Panc1 (cell line): Measurements from ENCODE around the gene SLC16A3. TPM values are rescaled to one million over a fixed set of nuclear protein-coding genes. Genes with fewer than 3 reads are reported as not detected.

Experiments used
- ATAC-seq: fragments of 200-7000 bp; cut with Tn5 transposase; 2 replicates; pipeline ENCODE4 v1.9.1; 2020; ENCODE audit warnings: mild to moderate bottlenecking, moderate library complexity
- BruUV-seq: library from RNA; stranded (reverse); fragments of 400-500 nt; replicated peaks from 2 replicates; lab custom pipeline; 2021; lab: Mats Ljungman, UMichigan
- CTCF ChIA-PET: fragments of 300-600 bp; sonication (Branson Sonifier 250); formaldehyde crosslinking; loops from one replicate; lab custom pipeline; 2022; ENCODE audit warnings: antibody characterized with exemption; lab: Charles Lee
- POLR2A ChIA-PET: fragments of 300-600 bp; sonication (Branson Sonifier 250); formaldehyde crosslinking; loops from one replicate; lab custom pipeline; 2022; ENCODE audit warnings: antibody characterized with exemption; lab: Charles Lee
- DNase-seq: peaks from one replicate; pipeline ENCODE4 v3.0.0-alpha.2; 2010; ENCODE audit warnings: low read depth, low spot score
- H3K27ac ChIP-seq: 2 replicates; pipeline ENCODE4 v1.5.1; 2011; ENCODE audit warnings: mild to moderate bottlenecking, low read length, inconsistent platforms
- H3K27me3 ChIP-seq: fragments of 200-500 bp; sonication (Bioruptor generic); 2 replicates; pipeline ENCODE4 v1.6.0; 2014; ENCODE audit warnings: low read length, inconsistent platforms; ENCODE audit not compliant: control insufficient read depth, insufficient read depth
- H3K36me3 ChIP-seq: fragments of 200-500 bp; sonication (Bioruptor generic); 2 replicates; pipeline ENCODE4 v1.5.1; 2014; ENCODE audit warnings: inconsistent platforms, mild to moderate bottlenecking, low read length, moderate library complexity; ENCODE audit not compliant: control insufficient read depth, insufficient read depth
- H3K4me1 ChIP-seq: 2 replicates; pipeline ENCODE4 v1.5.1; 2011; ENCODE audit warnings: inconsistent platforms, mild to moderate bottlenecking, low read length, moderate library complexity; ENCODE audit not compliant: control insufficient read depth, insufficient read depth
- H3K4me3 ChIP-seq, 2 experiments: 2 replicates each; pipeline ENCODE4 v1.5.1; 2011 to 2012; ENCODE audit warnings: low read depth in 2 of 2, low read length in 2 of 2, mild to moderate bottlenecking in 2 of 2, inconsistent platforms in 1 of 2, moderate library complexity in 1 of 2
- H3K9me3 ChIP-seq: fragments of 200-500 bp; sonication (Bioruptor generic); 2 replicates; pipeline ENCODE4 v1.5.1; 2014; ENCODE audit warnings: low read depth, mild to moderate bottlenecking, inconsistent platforms, low read length, moderate library complexity; ENCODE audit not compliant: control insufficient read depth, insufficient read depth
- CTCF ChIP-seq: fragments of 450-650 bp; IDR thresholded peaks from 2 replicates; pipeline ENCODE4 v1.5.1; 2017; ENCODE audit warnings: mild to moderate bottlenecking
- POLR2AphosphoS5 ChIP-seq: IDR thresholded peaks from 2 replicates; pipeline ENCODE4 v1.6.1; 2012; ENCODE audit warnings: mild to moderate bottlenecking, low read depth, low read length, moderate library complexity
- REST ChIP-seq, 2 experiments: IDR thresholded peaks; 2 replicates each; pipeline ENCODE4 v1.6.1; 2011 to 2012; ENCODE audit warnings: low read depth in 2 of 2, control low read depth in 1 of 2, low read length in 1 of 2, mild to moderate bottlenecking in 1 of 2, moderate library complexity in 1 of 2; ENCODE audit not compliant: insufficient read depth in 1 of 2
- SIN3A ChIP-seq: IDR thresholded peaks from 2 replicates; pipeline ENCODE4 v1.6.1; 2012; ENCODE audit warnings: low read depth, mild to moderate bottlenecking, low read length, moderate library complexity, borderline replicate concordance; ENCODE audit not compliant: insufficient read depth
- TCF7L2 ChIP-seq: IDR thresholded peaks from 2 replicates; pipeline ENCODE4 v1.6.1; 2011; ENCODE audit warnings: mild to moderate bottlenecking, low read depth, low read length, inconsistent platforms
- in situ Hi-C: cut with HindIII; loops from 2 replicates; pipeline ENCODE4 v1.10.0; 2016; ENCODE audit warnings: low sequenced_read_pairs, low pct_unique_long_range_greater_than_20kb
- intact Hi-C: fragments of 100-400 bp; cut with micrococcal nuclease; formaldehyde crosslinking; loops from one replicate; pipeline ENCODE4 v1.10.0; 2022; ENCODE audit not compliant: unreplicated experiment
- total RNA-seq: library from RNA; stranded (reverse); gene quantifications from one replicate; pipeline ENCODE4 v1.2.1, GENCODE V29; 2021; ENCODE audit not compliant: unreplicated experiment

The SLC16A3 gene
- total RNA-seq, 1 experiment from 2014 or later = 581 TPM

- DNase-seq = no peak
- ChIA-PET POLR2A (interaction anchor here (0.8 kb wide), 1 partner anchor 9 kb away, joined by 3 read pairs; no protein-coding TSS in a partner anchor), CTCF (no interaction called here)
- H3K27ac ChIP-seq = no peak overlapping the region
- intact Hi-C loops = no loop called here
- H3K9me3 ChIP-seq = no peaks in the 10 kb centered on the region
- no peak for ATAC-seq
- no TSS peak for BruUV-seq
- TF ChIP-seq SIN3A (no peak), TCF7L2 (no peak), POLR2AphosphoS5 (no peak), CTCF (no peak), REST (IDR thresholded peaks at IDR 0.05; ENCODE audit: insufficient read depth in 1 of 2, low read depth in 2 of 2, low read length in 1 of 2) (no peak)
- in situ Hi-C loops = no loop called here
- H3K36me3 ChIP-seq = no peaks in the 10 kb centered on the region
- no peaks in the 10 kb centered on the region for H3K27me3 ChIP-seq
- no peak overlapping the region for H3K4me3 ChIP-seq
- peaks cover 1% of the 10 kb centered on the region; the same call in 1 of the 2 replicates for H3K4me1 ChIP-seq
Observed at GRCh38 chr17:82198092-82198491, 30.8 kb upstream of the SLC16A3 start.

GRCh38 chr17:82199496-82199895 is 29.3 kb upstream of the SLC16A3 start:
- no peak overlapping the region for H3K4me3 ChIP-seq
- TF ChIP-seq SIN3A (no peak), POLR2AphosphoS5 (no peak)
- 0 out of 2 replicates have a peak, but pooled peaks have one; percentile 3 for ATAC-seq
- H3K36me3 ChIP-seq = no peaks in the 10 kb centered on the region
- H3K27ac ChIP-seq = no peak overlapping the region
- H3K9me3 ChIP-seq = no peaks in the 10 kb centered on the region
- H3K27me3 ChIP-seq = no peaks in the 10 kb centered on the region
- no TSS peak for BruUV-seq
- ChIA-PET CTCF (interaction anchor here (0.6 kb wide), 1 partner anchor 1054 kb away, joined by 4 read pairs; no protein-coding TSS in a partner anchor), POLR2A (interaction anchor here (0.6 to 0.7 kb wide), 2 partner anchors 28 to 81 kb away, joined by 5 to 7 read pairs; no protein-coding TSS in a partner anchor)
- DNase-seq = no peak
- in situ Hi-C loops (no loop called here), intact Hi-C loops (no loop called here)
- H3K4me1 ChIP-seq = peaks cover 15% of the 10 kb centered on the region

GRCh38 chr17:82200135-82200534 is 28.7 kb upstream of the SLC16A3 start:
- intact Hi-C loops = no loop called here
- no TSS peak for BruUV-seq
- TF ChIP-seq SIN3A (no peak), REST (IDR thresholded peaks at IDR 0.05; ENCODE audit: insufficient read depth in 1 of 2, low read depth in 2 of 2, low read length in 1 of 2) (no peak), TCF7L2 (no peak), CTCF (no peak), POLR2AphosphoS5 (no peak)

More at GRCh38 chr17:82200135-82200534, 28.7 kb upstream of the SLC16A3 start:
- H3K27me3 ChIP-seq = no peaks in the 10 kb centered on the region
- H3K4me3 ChIP-seq = no peak overlapping the region
- ATAC-seq = no peak
- no peaks in the 10 kb centered on the region for H3K9me3 ChIP-seq
- H3K36me3 ChIP-seq = no peaks in the 10 kb centered on the region
- ChIA-PET CTCF (interaction anchor here (0.6 kb wide), 1 partner anchor 1054 kb away, joined by 4 read pairs; no protein-coding TSS in a partner anchor), POLR2A (no interaction called here)
- peaks cover 22% of the 10 kb centered on the region for H3K4me1 ChIP-seq
- H3K27ac ChIP-seq = no peak overlapping the region
- no peak for DNase-seq
- in situ Hi-C loops = no loop called here
